Testis (tissue), 5 donors: ENCODE data around the gene CHEK2. TPM values are rescaled to one million over a fixed set of nuclear protein-coding genes. Genes with fewer than 3 reads are reported as not detected.

Experiments used
- DNase-seq: peaks from one replicate; pipeline ENCODE4 v3.0.0-alpha.2; 2019
- H3K27ac ChIP-seq, 2 donors: fragments of 200-600 bp; sonication (generic); one replicate each; pipeline ENCODE4 v1.5.1; 2019
- H3K27me3 ChIP-seq: fragments of 200-600 bp; sonication (generic); one replicate; pipeline ENCODE4 v1.5.1; 2019
- H3K36me3 ChIP-seq: fragments of 200-600 bp; sonication (generic); one replicate; pipeline ENCODE4 v1.5.1; 2017; ENCODE audit warnings: low read depth; ENCODE audit errors: missing control alignments
- H3K4me1 ChIP-seq: fragments of 200-600 bp; sonication (generic); one replicate; pipeline ENCODE4 v1.5.1; 2019
- H3K4me3 ChIP-seq, 2 donors: fragments of 200-600 bp; sonication (generic); one replicate each; pipeline ENCODE4 v1.5.1; 2017 to 2019
- H3K9me3 ChIP-seq: fragments of 200-600 bp; sonication (generic); one replicate; pipeline ENCODE4 v1.5.1; 2017
- POLR2A ChIP-seq: fragments of 450-650 bp; IDR thresholded peaks from one replicate; pipeline ENCODE4 v1.6.1; 2017; ENCODE audit warnings: antibody characterized with exemption, mild to moderate bottlenecking, moderate library complexity
- WGBS, 2 donors: methylation state at CpG; one replicate each; pipeline ENCODE4 v1.1.5; 2018; 5-methylcytosine and 5-hydroxymethylcytosine counted together
- intact Hi-C: fragments of 100-400 bp; cut with DNase I; formaldehyde crosslinking; loops from one replicate; pipeline ENCODE4 v1.15.1; 2023; ENCODE audit warnings: low total_unique reads
- long read RNA-seq, 2 donors: transcript quantifications; one replicate each; lab custom pipeline, GENCODE V29; 2026
- polyA plus RNA-seq: library from polyadenylated mRNA; stranded (reverse); fragments of 350-450 nt; fragmentation: Illumina TruSeq; extraction: RNeasy Lipid Tissue Mini Kit (QIAGEN cat#74804); gene quantifications from one replicate; pipeline ENCODE4 v1.2.3, GENCODE V29; 2014; ENCODE audit warnings: low read depth, low replicate concordance; ENCODE audit not compliant: insufficient read depth
- total RNA-seq, 2 donors: library from RNA; depleted of rRNA; stranded (reverse); fragments of >200 nt; gene quantifications; one replicate each; pipeline ENCODE4 v1.2.3, GENCODE V29; 2016
- TF ChIP-seq, protein P1 (sequence below), 3 experiments: fragments of 450-650 bp in 2 of 3; fragments of 200-600 bp in 1 of 3; sonication (generic) in 1 of 3; IDR thresholded peaks; one replicate each; pipeline ENCODE4 v1.5.1; 2016 to 2019; ENCODE audit warnings: antibody characterized with exemption in 3 of 3, mild to moderate bottlenecking in 2 of 3, moderate library complexity in 1 of 3

Gene CHEK2
- 10 to 100 TPM; 21.3 to 28.1 TPM for total RNA-seq
- 13.5 TPM for polyA plus RNA-seq
- long read RNA-seq, donor 1, partial matches to known transcripts, result 16 of 18 reads
- long read RNA-seq, donor 1, other reads (novel, unspliced or antisense), result 0 of 18 reads
- long read RNA-seq, donor 2, partial matches to known transcripts, result 11 of 13 reads
- long read RNA-seq, donor 2, other reads (novel, unspliced or antisense), result 0 of 13 reads

DNA sequence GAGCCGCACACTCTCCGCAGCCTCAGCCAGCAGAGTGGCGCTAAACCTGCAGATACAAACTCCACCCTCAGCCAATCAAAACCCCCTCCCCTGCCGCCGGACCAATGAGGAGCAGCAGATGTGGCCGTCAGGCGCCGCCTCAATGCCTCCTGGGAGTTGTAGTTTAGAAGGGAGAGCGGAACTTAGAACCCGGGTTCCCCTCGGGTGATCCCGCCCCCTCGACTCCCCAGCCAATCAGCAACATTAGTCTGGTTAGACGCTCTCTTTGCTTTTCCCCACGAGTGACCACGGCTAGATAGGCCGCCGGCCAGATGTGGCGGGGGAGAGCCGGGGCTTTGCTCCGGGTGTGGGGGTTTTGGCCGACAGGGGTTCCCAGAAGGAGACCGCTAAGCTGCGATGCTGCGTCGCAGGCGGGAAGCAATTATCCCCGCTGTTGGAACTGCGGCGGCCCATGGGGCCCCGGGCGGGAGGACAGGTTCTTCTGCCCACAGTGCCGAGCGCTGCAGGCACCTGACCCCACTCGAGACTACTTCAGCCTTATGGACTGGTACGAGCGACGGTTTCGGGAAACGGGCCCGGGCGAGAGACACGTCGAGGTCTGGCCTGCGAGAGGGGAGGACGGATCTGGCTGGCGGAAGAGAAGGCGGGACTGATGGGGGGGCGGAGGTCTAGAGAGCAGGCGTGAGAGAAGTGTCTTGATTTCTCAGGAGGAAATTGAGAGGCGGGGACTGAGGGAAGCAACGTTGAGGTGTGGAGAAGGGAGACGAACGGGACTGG lies at the start of gene CHEK2, which contains the start of gene HSCB:
Gene CHEK2, minus strand, starts transcription at position 36 of the 777 bp plus-strand sequence. CDS start 7,099 bp downstream, outside the sequence.
Gene HSCB, plus strand, starts transcription at position 255 of the 777 bp plus-strand sequence. Its CDS starts 57 bp downstream, at position 312.
- Histone ChIP-seq H3K4me3 (peak within 1 kb of the TSS; percentile 91 to 100), H3K9me3 (no peaks in the 10 kb centered on the region), H3K27ac (peak within 1 kb of the TSS; percentile 98 to 99), H3K27me3 (no peaks in the 10 kb centered on the region), H3K4me1 (peaks cover 5% of the 10 kb centered on the region), H3K36me3 (no peaks in the 10 kb centered on the region)
- intact Hi-C loops, result no loop called here
- TF ChIP-seq, protein P1, sequence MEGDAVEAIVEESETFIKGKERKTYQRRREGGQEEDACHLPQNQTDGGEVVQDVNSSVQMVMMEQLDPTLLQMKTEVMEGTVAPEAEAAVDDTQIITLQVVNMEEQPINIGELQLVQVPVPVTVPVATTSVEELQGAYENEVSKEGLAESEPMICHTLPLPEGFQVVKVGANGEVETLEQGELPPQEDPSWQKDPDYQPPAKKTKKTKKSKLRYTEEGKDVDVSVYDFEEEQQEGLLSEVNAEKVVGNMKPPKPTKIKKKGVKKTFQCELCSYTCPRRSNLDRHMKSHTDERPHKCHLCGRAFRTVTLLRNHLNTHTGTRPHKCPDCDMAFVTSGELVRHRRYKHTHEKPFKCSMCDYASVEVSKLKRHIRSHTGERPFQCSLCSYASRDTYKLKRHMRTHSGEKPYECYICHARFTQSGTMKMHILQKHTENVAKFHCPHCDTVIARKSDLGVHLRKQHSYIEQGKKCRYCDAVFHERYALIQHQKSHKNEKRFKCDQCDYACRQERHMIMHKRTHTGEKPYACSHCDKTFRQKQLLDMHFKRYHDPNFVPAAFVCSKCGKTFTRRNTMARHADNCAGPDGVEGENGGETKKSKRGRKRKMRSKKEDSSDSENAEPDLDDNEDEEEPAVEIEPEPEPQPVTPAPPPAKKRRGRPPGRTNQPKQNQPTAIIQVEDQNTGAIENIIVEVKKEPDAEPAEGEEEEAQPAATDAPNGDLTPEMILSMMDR (IDR thresholded peaks at IDR 0.05), result peak in 1 of 3 experiments; percentile 24
- no peak for TF ChIP-seq POLR2A
- DNase-seq, result peak; percentile 100
- WGBS, 2 donors, result 1 to 2% methylated on average over 23 to 54 of the region's 54 CpGs

DNA sequence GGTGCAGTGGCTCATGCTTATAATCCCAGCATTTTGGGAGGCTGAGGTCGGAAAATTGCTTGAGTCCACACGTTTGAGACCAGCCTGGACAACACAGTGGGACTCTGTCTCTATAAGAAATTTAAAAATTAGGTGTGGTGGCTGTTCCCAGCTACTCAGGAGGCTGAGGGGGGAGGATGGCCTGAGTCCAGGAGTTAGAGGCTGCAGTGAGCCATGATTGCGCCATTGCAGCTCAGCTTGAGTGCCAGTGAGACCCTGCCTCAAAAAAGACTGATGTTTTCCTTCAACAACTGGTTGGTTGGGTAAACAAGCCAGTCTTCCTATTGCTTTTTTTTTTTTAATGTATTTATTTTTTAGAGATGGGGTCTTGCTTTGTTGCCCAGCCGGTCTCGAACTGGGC lies 49.5 kb upstream of the CHEK2 start:
- Histone ChIP-seq H3K4me3 (no peak overlapping the region), H3K27ac (no peak overlapping the region), H3K27me3 (no peaks in the 10 kb centered on the region), H3K9me3 (no peaks in the 10 kb centered on the region), H3K4me1 (no peaks in the 10 kb centered on the region), H3K36me3 (no peaks in the 10 kb centered on the region)
- intact Hi-C loops, result no loop called here
- no peak for DNase-seq
- TF ChIP-seq, protein P1 (IDR thresholded peaks at IDR 0.05), result no peak
- no peak for TF ChIP-seq POLR2A
- 94 to 96% methylated on average over 5 of the region's 5 CpGs for WGBS, 2 donors

DNA sequence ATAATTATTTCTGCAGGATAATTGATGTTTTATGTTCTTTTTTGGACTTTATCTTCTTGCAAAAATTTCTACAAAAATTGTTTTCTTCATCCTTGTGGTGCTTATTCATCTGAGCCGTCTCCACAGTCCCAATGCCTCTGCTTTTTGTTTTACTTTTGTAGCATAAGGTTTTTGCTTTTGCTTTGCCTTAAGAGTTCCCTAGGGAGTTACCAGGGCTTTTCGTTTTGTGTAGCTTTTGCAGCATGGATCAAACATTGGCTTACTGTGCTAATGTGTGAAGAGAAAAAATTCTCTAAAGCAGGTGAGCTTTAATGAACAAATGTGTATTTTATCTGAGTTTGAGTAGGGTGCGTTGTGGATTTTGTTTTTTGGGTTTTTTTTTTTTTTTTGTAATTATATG lies 47.0 kb upstream of the CHEK2 start:
- no peak overlapping the region for H3K4me3 ChIP-seq
- no peaks in the 10 kb centered on the region for H3K4me1 ChIP-seq
- no peak overlapping the region for H3K27ac ChIP-seq
- no peaks in the 10 kb centered on the region for H3K27me3 ChIP-seq
- no peaks in the 10 kb centered on the region for H3K9me3 ChIP-seq
- WGBS, 2 donors, result 56 to 68% methylated on average over 3 of the region's 3 CpGs
- TF ChIP-seq, protein P1 (IDR thresholded peaks at IDR 0.05), result no peak
- TF ChIP-seq POLR2A, result no peak
- no peak for DNase-seq
- H3K36me3 ChIP-seq, result no peaks in the 10 kb centered on the region
- intact Hi-C loops, result no loop called here

DNA sequence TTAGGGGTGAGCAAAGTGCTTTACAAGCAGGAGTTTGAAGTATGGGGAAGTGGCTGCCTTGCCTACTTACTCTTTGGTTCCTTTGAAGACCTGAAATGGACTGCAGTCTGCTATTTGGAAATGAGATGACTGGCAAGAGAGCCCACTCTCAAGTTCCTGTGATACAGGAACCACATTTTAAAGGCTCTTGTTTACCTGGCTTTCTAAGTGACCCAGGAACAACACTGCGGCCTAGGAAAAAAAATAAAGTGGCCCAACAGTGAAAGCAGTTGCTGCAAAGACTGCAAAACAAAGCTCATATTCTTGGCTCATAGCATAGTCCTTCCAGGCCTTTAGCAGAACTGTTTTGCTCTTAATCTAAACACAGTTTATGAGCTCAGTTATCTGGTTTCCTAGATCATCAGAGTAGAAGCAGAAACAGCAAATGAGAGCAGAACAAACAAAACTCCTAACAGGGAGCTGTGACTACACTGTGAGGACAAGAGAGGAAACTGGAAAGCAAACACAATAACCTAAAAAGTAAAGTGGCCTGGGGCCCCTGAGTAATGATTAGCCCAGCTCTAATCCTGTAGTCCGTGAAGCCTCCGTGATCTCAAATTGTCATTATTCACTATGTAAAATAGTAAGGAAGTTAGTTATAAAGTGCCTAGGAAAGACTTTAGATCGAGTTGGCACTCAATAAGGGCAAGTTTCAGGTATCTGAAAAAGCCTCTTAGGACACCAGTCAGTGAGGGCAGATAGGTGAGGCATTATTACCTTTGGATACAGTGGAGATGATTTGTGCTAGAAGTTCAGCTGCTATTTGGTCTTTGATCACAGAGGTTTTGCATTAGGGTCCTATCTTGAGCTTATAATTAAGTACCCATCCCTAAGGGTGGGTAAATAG lies 42.4 kb upstream of the CHEK2 start:
- intact Hi-C loops, result no loop called here
- H3K4me1 ChIP-seq, result no peaks in the 10 kb centered on the region
- TF ChIP-seq, protein P1 (IDR thresholded peaks at IDR 0.05), result no peak
- TF ChIP-seq POLR2A, result no peak

More for the DNA sequence above, 42.4 kb upstream of the CHEK2 start:
- no peaks in the 10 kb centered on the region for H3K36me3 ChIP-seq
- H3K9me3 ChIP-seq, result no peaks in the 10 kb centered on the region
- no peak overlapping the region for H3K27ac ChIP-seq
- DNase-seq, result no peak
- WGBS, 2 donors, result 92 to 93% methylated on average over 4 of the region's 4 CpGs
- no peak overlapping the region for H3K4me3 ChIP-seq
- no peaks in the 10 kb centered on the region for H3K27me3 ChIP-seq
